CD4-positive, alpha-beta T cell treated with Interleukin-15 for 1 hour (primary cell): Measurements from ENCODE around the gene ZNF524.

Experiments used
- DNase-seq: peaks from one replicate; pipeline ENCODE4 v3.0.0-alpha.2; 2020

ZNF524 gene

DNA sequence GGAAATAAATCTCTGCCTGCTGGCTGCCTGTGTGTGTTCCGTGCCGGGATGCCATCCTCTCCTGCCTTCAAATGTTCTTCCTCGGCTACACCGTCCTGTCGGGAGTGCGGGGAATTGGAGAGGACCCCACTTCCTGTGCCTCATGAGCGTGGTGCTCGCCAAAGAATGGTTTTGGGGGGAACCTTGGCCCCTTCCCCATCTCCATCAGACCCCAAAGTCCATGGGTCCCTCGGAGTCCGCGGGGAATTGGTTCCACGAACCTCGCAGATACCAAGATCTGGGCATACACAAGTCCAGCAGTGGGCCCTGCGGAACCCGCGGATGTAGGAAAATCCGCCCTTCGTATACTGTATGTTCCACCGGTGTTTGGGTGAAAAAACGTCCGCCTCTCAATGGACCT lies 3.0 kb downstream of the ZNF524 start:
- DNase-seq = no peak

DNA sequence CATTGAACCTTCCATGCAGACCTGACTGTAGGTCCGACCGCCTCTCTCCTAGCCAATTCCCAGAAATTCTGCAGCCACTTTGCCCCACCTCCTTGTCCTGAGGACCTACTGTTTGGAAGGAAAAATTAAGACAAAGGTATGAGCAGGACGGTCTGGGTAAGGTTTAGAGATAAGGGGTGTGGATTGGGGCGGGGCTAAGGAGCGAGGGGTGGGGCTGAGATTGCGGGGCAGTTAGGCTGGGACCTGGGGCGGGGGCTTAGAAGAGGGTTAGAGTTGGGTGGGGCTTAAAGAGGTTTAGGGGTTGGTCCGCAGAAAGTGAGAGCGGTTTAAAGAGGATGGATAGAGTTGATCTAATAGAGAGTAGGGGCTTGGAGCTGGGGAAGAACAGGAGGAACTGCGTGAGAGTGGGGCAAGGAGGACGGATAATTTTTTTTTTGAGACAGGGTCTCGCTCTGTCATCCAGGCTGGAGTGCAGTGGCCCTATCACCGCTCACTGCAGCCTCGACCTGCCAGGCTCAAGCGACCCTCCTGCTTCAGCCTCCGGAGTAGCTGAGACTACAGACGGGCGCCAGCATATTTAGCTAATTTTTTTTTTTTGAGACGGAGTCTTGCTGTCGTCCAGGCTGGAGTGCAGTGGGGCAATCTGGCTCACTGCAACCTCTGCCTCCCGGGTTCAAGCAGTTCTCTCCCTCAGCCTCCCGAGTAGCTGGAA lies 3.6 kb downstream of the ZNF524 start:
- no peak for DNase-seq

DNA sequence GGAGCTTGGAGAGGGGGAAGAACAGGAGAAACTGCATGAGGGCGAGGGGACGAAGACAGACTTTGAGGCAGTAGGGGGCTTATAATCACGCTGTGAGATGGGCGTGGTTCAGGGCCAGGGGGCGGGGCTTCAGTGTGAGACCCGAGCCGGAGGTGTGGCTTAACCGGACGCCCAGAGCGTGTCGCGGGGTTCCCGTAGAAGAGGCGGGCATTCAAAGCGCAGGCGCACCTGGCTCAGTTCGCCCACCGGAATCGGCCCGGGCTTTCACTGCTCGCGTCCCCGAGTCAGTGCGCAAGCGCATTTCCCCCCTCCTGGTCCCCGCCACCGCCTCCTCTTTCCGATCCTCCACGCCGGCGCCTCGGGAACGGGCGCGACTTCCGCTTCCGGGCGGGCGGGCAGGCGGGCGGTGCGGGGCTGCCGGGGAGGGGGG lies 5.1 kb downstream of the ZNF524 start:
- DNase-seq = peak; percentile 98

DNA sequence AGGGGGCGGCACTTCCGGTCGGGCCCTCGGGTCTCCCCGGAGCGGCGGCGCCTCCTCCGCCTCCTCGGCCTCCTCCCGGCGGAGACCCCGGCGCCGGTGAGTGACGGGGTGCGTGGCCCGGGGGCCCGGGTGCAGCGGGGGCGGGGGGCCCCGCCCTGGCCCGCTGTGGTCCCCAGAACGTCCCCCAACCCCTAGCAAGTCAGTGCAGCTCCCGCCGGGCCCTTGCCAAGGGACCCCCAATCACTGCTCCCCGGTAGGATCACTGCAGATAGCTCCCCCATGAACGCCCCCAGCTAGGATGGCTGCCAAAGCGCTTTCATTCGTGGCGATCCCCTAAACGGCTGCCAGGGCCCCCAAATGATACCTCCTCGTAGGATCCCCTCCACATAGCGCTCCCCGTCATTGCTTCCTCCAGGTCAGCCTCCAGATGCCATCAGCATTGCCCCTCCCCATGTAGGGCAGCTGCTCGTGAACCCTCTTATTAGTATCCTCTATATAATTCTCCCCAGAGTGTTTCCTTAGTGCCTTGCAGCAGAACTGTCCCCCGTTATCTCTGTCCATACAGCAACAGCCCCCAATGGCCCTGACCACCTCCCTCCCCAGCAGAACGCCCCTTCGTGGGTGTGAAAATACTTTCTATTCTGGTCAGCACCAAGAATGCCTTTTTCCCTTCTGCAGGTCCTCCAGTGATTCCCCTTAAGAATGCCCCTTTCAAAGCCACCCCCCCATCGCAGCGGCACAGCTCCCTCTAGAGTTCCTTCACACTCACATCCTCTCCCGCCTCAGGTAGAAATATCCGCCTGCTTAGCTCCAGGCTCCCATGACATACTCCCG lies 5.8 kb downstream of the ZNF524 start, which contains the start of gene ZNF865:
TSS of gene ZNF865 (plus strand) at position 11 of the 834 bp plus-strand sequence. CDS start 7,972 bp downstream, outside the sequence.
- peak; percentile 74 for DNase-seq

DNA sequence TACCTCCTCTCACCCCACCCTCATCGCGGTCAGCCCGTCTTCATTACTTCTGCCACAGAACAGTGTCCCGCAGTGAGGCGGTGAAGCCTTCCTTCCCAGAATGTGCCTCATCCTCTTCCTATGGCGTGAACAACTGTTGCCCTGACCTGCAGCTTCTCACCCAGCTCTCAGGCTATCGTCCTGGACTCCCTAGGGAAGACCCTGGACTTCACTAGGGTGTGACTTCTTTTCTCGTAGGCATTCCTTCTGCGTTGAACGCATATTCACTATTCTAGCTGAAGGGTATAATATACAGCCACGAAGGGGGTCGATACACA lies 6.3 kb downstream of the ZNF524 start:
- no peak for DNase-seq

DNA sequence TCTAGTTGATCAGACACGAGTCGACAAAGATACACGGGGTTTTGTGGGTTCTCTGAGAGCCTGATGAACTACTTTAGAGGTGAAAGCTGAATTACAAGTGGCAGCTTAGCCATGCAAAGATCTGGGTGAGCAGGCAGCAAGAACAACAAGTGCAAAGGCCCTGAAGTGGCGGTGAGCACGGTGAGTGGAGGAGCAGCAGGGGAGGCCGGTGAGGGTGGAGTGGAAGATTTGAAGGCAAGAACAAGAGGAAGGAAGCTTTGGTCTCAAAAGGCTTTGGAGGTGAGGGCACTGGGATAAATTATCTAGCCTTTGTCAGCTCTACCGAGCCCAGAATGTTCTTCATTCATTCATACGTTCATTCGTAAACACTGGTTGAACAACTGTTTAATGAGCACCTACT lies 6.7 kb downstream of the ZNF524 start:
- DNase-seq = no peak

DNA sequence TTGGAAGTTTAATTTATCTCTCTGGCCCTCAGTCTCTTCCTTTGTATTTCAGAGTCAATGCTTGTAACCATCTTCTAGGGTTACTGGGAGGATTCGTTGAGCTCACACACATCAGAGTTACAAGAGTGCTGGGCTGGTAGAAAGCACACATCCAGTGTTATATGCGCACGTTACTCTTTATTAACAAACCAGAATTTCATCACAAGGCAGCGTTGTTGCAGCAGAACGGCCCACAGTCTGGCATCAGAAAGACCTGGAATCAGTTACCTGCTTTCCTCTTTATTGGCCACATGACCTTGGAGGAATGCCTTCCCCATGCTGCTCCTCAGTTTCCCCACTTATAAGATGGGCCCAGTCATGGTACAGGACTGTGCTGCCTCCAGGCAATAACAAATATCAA lies 9.2 kb downstream of the ZNF524 start:
- DNase-seq = no peak

DNA sequence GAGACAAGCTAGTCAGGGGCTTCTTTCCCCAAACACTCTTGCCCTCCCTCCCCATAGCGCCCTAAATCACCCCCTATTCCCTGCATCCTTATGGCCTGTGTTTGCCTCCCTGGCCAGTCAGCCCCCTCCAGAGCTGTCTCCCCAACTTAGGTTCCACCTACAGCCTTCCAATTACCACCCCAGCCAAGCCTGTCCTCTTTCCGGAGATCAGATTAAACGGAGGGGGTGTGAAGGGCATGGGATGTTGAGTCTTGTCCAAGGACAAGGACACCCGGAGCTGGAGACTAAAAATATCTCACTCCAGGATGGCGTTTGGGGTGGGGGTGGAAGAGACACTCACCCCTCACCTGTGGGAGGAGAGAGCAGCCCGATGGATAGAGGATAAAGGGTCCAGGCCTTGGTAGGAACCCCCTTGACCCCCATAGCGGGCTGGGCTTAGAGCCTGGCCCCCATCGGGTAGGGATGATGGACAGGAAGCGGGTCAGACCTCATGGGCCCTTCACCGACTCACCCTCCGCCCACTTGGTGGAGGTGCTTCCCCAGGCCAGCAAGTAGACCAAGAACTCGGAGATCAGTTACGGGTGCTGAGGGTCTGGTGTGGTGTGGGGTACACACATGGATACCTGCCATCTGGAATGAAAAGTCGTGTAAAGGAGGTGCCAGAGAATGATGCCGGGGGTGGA lies 11.4 kb downstream of the ZNF524 start:
- no peak for DNase-seq

DNA sequence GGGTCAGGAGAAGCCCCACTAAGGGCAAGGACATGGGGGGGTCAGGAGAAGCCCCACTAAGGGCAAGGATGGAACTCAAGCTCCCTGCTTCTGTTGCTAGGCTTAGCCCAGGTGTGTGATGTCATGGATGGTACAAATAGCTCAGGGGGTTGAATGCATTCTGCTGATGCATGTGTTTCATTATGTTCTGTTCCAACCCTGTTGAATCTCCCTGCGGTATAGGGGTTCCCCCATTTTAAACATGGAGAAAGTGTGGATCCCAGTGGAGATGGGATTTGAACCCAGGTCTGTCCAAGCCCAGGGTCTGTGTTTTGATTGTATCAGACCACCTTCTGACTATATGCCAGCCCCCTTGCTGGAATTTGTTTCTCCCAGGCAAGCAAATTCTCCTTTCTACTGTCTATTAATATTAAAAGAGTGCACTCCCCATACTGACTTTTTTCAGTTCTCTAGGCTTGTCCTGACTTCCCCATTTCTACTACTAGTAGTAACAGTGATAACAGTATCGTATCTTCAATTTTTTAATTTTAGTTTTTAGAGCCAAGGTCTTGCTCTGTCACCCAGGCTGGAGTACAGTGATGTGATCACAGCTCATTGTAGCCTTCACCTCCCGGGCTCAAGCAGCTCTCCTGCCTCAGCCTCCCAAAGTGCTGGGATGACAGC lies 12.0 kb downstream of the ZNF524 start:
- no peak for DNase-seq

DNA sequence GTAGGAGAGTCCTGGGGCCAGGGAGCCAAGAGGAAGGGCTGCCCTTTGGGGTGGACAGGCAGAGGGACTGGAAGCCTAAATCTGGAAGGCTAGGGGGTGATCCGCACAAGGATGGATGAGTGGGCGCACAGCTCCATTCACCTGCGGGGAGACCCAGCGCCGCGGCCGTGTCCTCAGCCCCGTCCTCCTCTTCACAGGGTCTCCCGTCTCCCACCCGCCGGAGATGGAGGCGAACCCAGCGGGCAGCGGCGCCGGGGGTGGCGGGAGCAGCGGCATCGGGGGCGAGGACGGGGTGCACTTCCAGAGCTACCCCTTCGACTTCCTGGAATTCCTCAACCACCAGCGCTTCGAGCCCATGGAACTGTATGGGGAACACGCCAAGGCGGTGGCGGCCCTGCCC lies 13.3 kb downstream of the ZNF524 start:
- DNase-seq = no peak

DNA sequence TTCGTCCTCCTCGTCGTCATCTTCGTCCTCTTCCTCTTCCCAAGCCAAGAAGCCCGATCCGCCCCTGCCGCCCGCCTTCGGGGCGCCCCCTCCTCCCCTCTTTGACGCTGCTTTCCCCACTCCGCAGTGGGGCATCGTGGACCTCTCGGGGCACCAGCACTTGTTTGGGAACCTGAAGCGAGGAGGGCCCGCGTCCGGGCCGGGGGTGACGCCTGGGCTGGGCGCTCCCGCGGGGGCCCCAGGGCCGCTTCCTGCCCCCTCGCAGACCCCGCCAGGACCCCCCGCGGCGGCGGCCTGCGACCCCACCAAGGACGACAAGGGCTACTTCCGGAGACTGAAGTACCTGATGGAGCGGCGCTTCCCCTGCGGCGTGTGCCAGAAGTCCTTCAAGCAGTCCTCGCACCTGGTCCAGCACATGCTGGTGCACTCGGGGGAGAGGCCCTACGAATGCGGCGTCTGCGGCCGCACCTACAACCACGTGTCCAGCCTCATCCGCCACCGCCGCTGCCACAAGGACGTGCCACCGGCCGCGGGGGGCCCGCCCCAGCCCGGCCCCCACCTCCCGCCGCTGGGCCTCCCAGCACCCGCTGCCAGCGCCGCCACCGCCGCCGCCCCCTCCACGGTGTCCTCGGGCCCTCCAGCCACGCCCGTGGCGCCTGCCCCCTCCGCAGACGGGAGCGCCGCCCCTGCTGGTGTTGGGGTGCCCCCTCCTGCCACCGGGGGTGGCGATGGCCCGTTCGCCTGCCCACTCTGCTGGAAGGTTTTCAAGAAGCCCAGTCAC lies 14.0 kb downstream of the ZNF524 start:
- no peak for DNase-seq

DNA sequence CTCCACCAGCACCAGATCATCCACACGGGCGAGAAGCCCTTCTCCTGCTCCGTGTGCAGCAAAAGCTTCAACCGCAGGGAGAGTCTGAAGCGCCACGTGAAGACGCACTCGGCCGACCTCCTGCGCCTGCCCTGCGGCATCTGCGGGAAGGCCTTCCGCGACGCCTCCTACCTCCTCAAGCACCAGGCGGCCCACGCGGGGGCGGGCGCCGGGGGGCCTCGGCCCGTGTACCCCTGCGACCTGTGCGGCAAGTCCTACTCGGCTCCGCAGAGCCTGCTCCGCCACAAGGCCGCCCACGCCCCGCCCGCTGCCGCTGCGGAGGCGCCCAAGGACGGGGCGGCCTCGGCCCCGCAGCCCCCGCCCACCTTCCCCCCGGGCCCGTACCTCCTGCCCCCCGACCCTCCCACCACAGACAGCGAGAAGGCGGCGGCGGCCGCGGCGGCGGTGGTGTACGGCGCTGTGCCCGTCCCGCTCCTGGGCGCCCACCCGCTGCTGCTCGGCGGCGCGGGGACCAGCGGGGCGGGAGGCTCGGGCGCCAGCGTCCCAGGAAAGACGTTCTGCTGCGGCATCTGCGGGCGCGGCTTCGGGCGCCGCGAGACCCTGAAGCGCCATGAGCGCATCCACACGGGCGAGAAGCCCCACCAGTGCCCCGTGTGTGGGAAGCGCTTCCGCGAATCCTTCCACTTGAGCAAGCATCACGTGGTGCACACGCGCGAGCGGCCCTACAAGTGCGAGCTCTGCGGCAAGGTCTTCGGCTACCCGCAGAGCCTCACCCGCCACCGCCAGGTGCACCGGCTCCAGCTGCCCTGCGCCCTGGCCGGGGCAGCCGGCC lies 14.8 kb downstream of the ZNF524 start:
- no peak for DNase-seq

DNA sequence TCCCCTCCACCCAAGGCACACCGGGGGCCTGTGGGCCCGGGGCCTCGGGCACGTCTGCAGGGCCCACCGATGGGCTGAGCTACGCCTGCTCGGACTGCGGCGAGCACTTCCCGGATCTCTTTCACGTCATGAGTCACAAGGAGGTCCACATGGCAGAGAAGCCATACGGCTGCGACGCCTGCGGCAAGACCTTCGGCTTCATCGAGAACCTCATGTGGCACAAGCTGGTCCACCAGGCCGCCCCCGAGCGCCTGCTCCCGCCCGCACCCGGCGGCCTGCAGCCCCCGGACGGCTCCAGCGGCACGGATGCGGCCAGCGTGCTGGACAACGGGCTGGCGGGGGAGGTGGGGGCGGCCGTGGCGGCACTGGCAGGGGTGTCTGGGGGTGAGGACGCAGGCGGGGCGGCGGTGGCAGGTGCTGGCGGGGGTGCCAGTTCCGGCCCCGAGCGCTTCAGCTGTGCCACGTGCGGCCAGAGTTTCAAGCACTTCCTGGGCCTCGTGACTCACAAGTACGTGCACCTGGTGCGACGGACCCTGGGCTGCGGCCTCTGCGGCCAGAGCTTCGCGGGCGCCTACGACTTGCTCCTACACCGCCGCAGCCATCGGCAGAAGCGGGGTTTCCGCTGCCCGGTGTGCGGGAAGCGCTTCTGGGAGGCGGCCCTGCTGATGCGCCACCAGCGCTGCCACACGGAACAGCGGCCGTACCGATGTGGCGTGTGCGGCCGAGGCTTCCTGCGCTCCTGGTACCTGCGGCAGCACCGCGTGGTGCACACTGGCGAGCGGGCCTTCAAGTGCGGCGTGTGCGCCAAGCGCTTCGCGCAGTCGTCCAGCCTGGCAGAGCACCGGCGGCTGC lies 15.7 kb downstream of the ZNF524 start:
- DNase-seq = no peak

DNA sequence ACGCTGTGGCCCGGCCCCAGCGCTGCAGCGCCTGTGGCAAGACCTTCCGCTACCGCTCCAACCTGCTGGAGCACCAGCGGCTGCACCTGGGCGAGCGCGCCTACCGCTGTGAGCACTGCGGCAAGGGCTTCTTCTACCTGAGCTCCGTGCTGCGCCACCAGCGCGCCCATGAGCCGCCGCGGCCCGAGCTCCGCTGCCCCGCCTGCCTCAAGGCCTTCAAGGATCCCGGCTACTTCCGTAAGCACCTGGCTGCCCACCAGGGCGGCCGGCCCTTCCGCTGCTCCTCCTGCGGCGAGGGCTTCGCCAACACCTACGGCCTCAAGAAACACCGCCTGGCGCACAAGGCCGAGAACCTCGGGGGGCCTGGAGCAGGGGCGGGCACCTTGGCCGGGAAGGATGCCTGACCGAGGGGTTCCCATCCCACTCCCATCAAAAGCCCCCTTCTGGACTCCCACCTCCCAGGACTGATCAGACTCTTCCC lies 16.3 kb downstream of the ZNF524 start:
- DNase-seq = no peak

DNA sequence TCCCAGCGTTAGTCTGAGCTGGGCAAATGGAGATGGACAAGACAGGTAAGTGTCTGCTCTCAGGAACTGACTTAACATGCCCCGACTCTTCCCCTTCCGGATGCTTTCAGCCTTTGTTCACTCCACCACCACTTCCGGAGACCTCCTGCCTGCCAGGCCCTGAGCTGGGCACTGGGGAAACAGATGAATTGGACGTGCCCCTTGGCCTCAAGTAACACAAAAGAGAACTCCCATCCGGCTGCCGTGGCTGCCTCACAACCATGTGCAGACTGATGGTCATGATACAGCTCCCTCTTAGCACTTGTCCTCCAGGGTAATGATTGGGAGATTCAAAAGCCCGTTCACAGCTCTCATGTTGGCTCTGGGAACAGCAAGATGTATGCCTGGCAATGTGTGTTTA lies 17.3 kb downstream of the ZNF524 start:
- DNase-seq = no peak

DNA sequence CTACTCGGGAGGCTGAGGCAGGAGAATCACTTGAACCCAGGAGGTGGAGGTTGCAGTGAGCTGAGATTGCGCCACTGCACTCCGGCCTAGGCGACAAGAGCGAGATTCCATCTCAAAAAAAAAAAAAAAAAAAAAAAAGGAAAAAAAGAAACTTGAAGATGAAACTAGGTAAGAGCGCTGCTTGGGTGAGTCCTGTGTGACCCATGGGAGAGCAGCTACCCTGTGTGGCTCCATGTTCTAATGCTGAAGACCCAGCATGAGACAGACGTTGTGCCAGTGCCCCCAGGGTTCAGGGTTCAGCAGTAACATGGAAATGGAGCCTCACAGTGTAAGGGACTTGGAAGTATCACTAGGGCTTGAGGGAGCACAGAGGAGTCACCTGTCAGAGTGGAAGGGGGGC lies 18.3 kb downstream of the ZNF524 start:
- DNase-seq = no peak

DNA sequence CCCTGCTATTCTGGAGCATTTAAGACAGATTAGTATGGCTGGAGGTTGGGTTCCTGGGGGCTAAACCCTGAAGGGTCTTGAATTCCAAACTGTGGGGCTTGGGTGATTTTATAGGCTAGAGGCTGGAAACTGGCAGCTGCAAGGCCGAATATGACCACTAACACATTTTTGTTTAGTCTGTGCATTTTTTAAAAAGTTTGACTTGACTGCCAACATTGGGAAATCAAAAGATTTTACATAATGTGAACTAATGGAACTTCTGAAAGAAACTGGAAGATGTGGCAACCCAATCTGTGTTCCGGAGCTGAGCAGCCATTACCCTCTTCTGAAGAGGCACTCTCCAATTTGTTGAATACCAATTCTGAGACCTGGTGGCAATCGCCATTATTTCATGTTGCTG lies 19.2 kb downstream of the ZNF524 start:
- DNase-seq = no peak

DNA sequence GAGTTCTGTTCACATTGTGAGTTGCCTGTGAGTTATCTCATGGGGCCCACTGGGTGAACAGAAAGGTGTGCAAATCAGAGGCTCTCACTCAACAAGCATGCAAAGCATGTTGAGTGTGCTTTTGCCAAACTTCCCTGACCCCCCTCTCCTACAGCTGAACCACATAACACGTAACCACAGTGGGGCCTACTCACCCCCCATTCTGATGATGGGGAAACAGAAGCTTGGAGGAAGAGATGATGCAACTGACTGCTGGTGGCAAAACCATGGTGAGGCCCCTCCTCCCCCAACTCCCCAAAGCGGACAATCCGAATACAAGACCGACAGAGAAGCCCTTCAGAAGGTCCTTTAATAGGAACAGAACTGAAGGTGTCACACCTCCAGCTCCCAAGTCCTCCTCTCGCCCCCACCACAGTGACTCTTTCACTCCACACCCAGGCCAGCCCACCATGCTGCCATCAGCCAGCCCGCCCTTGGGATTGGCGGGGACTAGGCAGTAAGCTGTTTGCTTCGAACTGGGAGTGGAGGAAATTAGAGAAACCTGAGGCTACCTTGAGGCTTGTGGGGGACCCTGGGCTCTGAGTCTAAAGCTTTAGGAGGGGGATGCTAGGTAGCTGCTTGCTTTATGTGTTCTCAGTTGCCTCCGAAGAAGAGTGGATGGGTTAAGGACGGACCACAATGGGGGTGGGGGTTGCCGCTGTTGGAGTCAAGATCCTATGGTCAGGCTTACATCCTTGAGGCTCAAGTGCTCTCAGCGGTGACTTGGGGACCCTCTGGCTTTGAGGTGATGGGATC lies 20.5 kb downstream of the ZNF524 start:
- DNase-seq = peak; percentile 64

DNA sequence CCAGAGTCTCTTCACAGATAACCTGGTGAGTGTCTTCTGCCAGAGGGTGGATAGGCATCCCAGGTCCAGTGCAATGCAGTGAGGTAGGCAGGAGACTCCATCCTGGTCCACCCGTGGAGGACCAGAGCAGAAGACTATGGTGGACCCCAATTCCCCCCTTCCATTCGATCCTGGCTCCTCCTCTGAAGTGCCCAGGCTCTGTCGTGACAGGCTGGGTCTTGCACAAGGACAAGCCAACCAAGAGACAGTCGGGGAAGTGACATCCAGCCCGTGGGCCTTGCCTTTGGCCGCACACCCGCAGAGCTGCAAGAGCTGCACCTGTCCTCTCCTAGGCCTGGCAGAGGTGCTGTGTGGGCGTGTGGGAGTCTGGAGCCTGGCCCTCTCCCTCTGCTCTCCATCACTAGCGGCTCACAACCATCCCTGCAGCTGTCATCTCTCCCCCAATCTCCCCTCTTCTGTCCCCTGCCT lies 21.2 kb downstream of the ZNF524 start:
- no peak for DNase-seq
